Stimulated activated naive CD4-positive, alpha-beta T cell (primary cell): ENCODE results near the gene COL27A1.

Source experiments
- DNase-seq, 6 experiments: peaks; one replicate each; lab custom pipeline; 2025; lab: John Stamatoyannopoulos, UW

The COL27A1 gene

DNA sequence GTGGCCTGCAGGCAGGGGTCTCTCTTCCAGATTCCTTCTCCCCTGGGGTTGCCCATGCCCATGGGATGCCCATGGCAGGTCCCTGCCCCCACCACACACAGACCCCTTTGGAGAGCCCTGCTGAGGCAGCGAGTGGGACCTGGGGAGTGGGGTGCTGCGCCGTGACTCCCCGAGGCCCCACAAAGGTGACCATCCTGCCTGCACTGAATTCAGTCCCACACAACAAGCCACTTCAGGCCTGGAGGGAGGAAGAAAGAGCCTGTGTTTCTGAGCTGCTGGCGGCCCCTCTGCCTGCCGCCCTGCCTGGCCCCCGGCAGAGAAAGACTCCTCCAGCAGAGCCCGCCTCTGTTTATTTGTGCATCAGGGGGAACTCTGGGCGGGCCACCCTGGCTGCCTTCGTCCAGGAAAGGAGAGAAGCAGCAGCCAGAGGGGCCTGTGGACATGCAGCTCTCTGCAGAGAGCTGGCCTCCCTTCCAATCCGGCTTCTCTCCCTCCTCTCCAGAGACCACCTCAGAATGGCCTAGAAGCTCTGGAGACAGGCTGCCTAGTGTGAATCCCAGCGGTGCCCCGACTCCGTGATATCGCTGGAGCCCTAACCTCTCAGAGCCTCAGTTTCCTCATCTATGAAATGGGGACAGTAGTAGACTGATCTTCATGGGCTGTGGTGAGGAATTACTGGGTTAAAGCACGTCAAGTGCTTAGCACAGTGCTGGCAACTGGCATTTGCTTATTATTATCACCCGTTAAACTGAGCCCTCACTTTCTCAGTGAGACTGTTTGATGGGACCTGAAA lies 72.9 kb downstream of the COL27A1 start:
- no peak for DNase-seq

DNA sequence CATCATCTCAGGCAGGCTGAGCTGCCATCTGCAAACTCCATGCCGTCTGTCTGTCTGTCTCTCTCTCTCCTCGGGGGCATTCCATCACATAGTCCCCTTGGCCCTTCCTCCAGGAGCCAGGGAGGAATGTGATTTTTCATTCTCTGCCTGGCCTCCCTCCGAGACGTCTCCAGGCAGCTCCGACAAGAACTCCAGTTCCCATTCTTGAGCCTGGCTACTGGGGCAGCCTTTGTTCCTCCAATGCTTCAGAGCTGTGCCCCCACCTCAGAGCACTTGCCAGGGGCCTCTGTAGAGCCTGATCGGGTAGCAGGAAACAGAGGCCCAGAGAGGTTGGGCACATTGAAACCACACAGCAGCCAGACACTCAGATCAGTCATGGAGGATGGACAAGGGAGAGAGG lies 74.0 kb downstream of the COL27A1 start:
- no peak for DNase-seq

DNA sequence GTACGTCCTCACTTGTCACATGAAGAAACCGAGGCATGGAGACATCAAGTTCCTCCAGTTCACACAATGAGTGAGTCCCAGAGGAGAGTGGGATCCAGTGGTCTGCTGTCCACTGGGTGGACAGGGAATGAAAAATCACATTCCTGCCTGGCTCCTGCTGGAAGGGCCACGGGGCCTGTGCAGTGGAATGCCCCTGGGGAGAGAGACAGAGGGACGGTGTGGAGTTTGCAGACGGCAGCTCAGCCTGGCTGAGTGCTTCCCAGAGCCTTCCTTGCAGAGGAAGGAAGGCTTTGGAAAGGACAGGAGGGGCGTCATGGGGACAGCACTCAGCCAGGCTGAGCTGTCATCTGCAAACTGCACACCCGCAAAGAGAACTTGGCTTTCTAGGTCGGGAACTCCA lies 74.7 kb downstream of the COL27A1 start:
- DNase-seq: no peak

DNA sequence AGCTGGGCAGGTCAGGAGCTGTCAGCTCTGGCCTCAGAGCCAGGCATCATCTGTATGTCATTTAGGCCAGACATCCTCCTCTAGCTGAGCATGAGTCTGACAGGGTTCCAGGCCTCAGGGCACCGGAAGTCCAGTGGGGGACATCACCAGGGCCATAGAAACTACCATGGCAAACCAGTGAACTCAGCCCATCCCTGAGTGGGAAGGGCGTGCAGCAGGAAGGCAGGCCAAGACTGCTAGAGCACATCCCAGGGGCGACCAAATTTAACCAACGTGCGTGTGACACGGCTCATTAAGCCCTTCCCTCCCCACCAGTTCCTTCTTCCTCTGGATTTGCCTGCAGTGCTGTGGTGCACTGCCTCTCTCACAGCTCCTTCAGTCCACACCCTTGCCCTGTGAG lies 75.9 kb downstream of the COL27A1 start:
- DNase-seq: no peak

DNA sequence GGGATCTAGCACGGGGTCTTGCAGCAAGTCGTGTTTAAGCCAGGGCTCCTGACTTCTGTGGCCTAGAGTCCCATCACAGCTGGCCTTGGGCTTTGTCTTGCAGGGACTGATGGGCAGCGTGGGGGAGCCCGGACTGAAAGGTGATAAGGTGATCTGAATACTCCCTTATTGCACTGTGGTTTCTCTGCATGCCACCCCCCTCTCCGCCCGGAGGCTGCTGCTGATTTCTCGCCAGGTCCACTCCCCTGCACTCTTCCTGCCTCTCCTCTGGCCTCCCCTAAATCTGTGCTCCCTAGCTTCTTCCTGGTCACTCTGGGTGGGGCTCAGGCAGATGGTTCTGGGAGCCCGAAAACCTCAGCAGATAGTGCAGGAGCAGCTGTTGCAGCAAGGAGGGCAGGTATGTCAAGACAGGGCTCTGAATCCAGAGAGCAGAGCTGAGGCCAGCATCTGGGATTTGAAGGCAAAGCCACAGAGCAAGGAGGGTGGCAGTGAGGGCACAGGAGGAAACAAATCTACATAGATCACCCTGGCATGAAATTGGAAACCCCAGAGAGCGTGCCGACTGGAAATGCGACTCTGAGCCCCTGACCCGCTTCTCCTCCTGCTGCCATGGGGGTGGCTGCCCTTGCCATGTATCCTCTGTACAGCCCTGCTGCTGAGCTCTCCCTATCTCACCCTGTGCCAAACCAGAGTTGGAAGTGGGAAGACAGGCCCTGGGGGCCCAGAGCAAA lies 76.5 kb downstream of the COL27A1 start:
- no peak for DNase-seq

DNA sequence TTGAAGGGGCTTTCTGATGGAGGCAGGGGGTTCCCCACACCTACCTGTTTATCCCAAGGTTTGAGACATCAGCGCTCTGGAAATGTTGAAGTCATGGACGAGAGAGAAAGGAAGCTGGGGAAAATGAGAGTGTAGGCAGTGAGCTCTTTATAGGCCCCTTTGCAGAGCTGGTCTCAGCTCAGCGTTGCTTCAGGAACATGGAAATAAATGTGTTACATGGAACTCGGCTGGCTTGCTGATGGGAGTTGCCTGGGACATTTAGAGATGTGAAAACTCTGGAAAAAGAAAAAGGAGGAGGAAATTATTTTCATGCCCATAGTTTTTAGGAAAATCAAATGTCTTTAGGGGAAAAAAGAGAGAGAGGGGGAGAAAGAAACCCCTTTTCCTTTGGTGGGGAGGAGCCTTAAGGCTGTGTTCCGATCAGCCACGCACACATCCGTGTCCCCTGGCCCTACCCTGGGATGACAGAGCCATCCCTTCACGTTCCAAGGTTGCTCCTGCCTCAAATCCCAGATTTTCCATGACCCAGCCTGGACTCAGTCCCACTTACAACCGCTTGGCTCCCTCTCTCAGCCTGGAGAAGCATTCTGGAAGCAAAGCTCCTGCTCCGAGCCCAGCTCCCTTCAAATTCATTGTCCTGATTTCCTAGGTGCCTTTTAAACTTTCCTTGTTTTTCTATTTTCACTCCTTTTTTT lies 78.3 kb downstream of the COL27A1 start:
- DNase-seq: no peak

DNA sequence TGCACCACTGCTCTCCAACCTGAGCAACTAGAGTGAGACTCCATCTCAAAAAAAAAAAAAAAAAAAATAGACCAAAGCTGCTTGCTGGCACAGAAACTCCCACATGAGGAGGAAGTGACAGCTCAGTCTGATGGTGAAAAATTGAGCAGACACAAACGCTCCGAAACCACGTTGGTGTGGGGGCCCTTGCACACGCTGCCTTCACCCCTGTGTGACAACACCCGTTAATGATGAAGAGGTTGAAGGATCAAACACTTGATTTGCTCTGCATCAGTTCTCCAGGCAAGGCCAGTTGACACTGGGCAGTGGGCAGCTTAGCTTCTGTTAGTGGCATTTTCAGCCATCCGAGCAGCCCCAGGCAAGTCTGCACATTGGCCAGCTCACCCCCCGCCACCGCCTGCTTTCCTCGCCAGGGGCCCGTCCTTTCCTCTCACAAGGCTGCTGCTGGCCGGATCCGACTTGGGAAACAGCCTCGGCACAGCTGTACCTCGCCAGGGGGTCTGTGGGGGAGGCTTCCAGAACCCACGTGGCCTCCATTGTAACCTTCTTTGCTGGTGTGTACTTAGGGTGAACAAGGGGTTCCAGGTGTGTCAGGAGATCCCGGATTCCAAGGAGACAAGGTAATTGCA lies 79.8 kb downstream of the COL27A1 start:
- no peak for DNase-seq

DNA sequence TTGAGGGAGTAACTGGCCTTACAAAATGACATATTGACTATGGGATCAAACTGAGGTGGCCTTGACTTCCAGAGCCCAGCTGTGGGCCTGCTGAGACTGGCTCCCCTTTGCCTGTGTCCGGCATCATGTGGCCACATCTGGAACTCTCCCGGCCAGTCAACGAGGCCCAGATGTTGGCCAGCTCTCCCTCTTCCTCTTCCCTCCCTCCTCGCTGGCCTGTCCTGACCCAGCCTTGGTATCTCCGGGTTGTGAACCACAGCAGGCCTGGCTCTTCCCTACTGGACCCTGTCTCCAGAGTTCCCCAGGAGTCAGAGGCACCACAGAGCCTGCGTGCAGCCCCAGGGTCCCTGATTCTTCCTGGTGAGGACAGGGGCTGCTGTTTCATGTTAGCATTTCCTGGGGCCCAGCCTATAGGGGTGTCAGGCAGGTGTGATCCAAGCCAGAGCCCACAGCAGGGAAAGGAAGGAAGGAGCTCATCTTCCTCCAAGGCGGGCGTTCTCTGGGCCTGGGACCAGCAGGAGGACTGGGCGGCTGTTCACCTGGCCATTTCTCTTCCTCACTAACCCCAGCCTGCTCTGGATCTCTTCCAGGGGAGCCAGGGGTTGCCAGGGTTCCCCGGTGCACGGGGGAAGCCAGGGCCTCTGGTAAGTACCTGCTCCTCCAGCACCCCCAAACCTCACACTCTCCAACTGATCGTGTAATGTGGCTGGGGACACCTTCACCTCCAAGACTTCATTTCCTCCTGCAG lies 81.2 kb downstream of the COL27A1 start:
- no peak for DNase-seq

DNA sequence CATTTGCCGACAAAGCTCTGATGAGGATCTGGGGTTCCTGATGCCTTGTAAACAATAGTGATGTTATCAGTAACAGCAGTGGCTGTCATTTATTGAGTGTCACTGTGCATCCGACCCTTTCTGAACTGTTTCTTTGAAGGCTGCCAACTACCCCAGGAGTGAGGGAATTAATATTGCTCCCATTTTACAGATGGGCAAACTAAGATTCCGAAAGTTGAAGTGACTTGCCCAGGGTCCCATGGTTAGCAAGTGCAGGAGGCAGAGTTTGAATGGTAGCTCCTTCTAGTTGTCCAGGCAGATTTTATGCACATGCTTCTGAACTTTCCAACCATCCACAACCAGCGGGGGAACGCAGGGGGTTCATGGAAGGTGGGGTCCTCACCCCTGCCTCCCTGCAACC lies 81.9 kb downstream of the COL27A1 start:
- DNase-seq: no peak

DNA sequence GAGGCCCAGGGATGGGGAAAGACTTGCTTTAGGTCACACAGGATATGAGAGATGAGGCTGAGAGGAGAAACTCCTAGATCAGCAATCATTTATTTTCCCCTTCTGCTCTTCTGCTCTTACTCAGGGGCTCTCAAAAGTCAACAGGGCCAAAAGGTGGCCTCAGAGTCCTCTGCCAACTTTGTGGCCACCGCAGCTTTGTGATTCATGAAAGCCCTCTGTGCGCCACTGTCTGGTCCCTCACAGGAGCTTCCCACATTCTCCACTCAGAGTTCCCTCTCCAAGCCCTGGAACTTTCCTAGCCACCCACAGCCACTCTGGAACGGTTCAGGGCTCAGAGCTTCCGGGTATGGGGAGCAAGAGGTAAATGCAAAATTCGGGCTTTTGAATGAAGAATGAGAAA lies 82.4 kb downstream of the COL27A1 start:
- DNase-seq: no peak

DNA sequence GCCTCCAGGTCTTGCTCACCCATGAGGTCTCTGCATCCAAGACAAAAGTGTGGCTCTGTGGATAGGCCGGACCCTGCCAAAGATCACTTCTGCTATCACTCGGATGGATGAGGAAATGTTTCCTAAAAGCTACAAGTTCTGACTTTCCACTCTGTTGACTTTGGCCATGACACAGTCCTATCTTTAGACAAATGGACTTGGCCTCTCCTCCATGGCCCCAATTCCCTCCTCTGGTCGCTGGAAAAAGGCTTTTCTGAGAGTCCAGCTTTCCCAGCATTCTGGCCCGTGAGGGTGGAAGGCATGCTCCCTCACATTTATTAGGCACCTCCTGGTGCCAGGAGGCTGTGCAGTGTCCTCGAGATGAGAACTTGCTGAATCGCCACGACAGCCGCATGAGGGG lies 83.1 kb downstream of the COL27A1 start:
- no peak for DNase-seq

DNA sequence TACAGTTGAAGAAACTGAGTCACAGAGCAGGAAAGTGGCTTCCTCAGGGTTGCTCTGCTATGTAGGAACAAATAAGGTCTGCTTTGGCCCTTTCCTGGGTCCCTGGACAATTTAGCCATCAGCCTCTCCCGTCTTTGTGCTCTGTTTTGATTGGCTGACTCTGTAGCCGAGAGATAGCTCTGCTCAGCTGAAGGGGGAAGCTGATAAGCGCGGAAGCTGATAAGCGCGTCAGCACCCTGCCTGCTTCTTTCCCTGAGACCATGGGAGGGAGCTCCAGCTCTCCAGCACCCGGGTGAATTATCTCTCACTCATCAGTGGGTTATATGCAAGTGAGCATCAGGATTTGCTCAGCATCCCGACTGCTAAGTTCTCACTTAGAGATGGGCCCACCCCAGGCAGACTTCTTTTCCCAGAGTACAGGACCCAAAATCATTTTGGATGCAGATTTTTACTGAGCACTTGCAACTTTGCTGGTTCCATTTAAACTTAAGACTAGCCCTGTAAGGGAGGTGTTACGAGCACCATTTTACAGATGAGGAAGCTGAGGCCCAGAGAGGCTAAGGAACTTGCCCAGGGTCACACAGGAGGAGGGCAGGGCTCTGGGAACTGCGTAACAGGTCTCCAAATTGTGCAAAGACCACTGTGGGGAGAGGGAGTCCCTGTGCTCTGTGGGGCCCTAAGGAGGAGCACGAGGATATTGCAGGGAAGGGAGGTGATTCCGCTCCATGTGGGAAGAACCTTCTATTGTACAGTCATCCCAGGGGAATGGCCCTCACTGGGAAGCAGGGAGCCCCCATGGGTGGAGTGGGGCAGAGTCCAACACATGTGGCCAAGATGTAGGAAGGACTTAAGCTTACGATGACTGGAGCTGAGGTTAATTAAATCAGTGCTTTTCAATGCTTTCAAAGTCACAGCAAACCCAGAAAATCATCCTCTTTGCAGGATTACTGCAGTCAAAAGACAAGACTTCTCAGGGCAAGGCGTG lies 83.8 kb downstream of the COL27A1 start:
- DNase-seq: no peak

DNA sequence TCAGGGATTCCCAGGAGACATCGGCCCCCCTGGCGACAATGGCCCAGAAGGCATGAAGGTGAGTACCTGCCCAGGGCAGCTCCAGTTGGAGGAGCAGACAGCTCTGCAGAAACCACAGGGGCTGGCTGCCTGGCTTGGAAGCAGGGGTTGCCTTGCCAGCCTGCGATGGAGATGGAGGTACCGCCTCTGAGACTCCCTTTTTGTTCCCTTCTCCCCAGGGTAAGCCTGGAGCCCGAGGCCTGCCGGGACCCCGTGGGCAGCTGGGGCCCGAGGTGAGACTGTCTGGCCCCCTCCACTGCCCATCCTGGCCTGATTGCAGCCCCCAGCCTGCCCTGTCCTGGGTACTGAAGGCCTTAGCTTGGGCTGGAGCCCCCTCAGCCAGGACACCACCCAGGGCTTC lies 84.9 kb downstream of the COL27A1 start:
- DNase-seq: no peak

DNA sequence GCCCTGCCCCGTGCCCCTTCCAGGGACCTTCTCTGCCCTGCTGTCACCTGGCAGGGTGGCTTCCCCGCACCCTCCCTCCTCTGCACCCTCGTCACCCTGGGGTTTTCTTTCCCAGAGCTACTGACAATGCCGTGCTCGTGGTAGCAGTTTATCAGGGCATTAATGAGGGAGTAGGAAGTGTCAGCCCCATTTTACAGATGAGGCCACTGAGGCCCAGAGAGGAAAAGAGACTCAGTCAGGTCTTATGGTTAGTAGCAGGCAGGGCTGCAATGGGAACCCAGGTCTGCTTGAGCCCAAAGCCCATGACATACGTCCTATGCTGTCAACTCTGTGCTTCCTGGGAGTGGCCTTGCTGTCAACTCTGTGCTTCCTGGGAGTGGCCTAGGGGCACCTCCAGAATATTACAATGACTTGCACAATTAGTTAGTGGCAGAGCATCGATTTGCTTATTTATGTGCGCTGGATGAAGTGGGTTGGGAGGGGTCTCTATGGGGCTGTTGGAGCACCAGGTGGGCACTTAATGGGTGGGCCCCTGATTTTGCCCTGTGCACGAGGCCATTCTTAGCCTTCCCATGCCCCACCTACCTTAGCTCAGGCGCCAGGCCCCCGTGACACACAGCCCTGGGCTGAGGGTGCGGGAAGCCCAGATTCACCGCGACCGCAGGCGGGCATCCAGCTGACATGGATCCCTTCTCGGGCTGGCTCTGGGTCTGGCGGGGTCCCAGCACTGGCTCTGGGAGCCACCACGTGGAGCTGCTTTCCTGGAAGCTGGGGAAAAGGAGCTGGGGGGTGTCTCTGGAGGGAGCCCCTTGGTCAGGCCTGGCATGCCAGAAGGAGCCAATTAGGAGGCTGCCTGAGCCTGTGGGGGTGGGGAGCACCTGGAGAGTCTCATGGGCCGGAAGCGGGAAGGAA lies 85.6 kb downstream of the COL27A1 start:
- DNase-seq: no peak

DNA sequence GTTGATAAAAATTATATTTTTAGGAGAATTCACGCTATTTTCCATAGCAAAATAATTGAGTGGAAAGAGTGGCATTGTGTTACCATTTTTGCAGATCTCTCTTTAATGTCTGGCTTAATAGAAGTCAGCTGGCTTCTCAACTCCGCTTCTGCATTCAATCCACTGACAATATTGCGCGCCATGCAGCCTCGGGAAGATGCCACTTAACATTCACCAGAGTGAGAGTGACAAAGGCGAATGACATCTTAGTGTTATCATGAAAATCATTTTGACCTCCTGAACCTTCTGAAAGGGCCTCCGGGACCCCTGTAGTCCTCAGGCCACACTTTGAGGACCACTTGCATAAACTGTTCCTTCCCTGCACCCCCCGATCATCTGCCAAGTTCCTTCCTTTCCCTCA lies 87.5 kb downstream of the COL27A1 start:
- DNase-seq: no peak

DNA sequence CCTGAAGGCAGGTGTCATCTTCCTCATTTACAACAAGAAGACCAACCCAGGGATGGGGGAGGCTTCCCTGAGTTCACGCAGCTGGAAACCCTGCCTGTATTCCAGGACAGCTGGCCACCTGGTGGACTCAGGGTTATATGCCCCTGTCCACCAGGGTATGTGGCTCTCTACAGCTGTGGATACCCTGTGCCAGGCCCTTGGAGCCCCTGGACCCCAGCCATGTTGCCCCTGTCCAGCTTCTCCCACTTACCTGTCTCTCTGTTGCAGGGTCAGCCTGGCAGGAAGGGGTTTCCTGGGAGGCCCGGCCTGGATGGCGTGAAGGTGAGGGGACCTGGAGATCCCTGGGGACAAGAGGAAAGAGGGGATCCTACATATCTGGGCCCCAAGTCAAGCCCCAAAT lies 87.9 kb downstream of the COL27A1 start:
- DNase-seq: no peak

DNA sequence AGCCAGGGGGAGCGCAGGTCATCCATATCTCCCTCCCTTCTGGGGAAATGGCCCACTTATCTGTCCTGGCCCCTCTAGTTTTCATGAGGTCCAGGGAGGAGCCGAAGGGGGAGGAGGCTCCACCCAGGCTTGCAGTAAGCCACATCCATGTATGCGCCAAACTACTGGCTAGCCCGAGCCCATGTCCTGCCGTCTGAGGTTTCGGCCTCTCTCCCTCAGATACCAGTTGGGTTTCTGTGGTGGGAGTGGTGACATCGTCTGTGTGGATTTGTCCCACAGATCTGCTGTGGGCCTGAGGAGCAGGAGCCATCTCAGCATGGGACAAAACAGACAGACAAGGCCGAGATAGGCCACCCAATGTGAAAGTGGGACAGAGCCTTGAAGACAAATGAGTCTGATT lies 89.2 kb downstream of the COL27A1 start:
- no peak for DNase-seq

DNA sequence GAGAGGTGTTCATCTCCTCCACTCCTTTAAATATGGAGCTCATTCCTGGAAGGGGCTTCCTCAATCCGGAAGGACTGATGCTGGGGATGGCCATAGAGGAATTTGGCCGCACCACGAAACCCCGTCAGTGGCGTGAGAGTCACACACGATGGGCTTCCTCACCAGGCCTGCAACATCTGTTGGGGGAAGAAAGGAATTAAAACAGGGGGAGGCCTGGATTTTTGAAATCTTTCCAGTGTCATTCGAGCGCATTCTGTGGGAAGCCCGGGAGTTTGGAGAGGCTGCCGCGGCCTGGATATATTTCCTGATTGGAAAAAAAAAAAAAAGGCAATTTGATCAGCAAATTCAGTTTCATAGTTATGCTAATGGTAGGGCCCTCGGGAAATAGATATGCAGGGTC lies 91.2 kb downstream of the COL27A1 start:
- no peak for DNase-seq

DNA sequence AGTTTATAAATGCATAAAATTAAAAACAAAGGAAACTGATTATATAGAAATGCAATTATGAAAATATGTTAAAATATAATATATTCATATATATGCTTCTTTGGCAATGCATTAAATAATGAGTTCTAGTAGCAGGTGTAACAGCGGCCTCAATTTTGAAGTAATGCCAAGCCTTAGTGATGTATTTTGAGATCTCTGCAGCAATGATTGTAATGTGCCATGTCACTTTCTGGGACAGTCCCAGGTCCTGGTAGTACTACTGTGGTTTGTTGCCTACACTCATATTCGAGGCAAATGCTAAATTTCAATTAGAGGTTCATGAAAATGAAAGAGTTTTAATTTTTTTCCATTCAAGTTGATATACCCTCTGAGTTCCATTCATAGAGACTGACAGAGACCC lies 91.7 kb downstream of the COL27A1 start:
- no peak for DNase-seq

DNA sequence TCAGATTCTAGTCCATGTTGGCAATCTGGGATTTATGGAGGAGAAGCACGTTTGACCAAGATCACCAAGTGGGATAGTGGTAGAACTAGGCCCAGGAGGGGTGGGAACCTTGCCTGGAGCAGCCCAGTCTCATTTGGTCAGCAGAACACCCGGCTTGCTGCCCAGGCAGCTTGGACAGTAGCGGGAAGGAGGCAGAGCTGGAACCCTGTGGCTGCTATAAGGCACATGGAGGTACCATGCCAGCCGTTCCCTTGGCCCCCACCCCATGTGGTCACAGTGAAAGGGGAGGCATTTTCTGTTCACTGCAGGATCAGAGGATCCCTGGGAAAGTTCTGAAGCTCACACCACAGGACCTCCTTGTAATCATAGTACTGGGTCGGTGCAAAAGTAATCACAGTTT lies 92.2 kb downstream of the COL27A1 start:
- DNase-seq: no peak
